H1 (cell line): ENCODE results near the gene CAMK2D. TPM values are rescaled to one million over a fixed set of nuclear protein-coding genes. Genes with fewer than 3 reads are reported as not detected.

ENCODE experiments used
- CTCF ChIA-PET: fragments of 300-600 bp; sonication (Branson Sonifier 250); formaldehyde crosslinking; loops from one replicate; lab custom pipeline; 2021; ENCODE audit not compliant: partially characterized antibody; lab: Charles Lee
- POLR2A ChIA-PET: fragments of 300-600 bp; sonication (Branson Sonifier 250); formaldehyde crosslinking; loops from one replicate; lab custom pipeline; 2021; ENCODE audit warnings: inconsistent platforms; ENCODE audit not compliant: partially characterized antibody; lab: Charles Lee
- DNase-seq, 2 experiments: peaks; one replicate each; pipeline versions ENCODE4 v3.0.0 to v3.0.0-alpha.2; 2010 to 2022; ENCODE audit warnings: low spot score in 2 of 2, low read depth in 1 of 2, mixed read lengths in 1 of 2
- FAIRE-seq: peaks from 2 replicates; lab custom pipeline; 2011; peaks lifted over from hg19 to GRCh38; lab: Jason Lieb, UNC
- H2AFZ ChIP-seq: 2 replicates; pipeline ENCODE4 v1.8.1; 2012; ENCODE audit warnings: low read length, inconsistent platforms
- H2AK5ac ChIP-seq: 2 replicates; pipeline ENCODE4 v1.6.1; 2013; ENCODE audit warnings: low read depth, low read length
- H2BK120ac ChIP-seq: replicated peaks from 2 replicates; pipeline ENCODE3; 2013; ENCODE audit warnings: low read depth, low read length, inconsistent platforms
- H2BK12ac ChIP-seq: 2 replicates; pipeline ENCODE4 v1.6.1; 2013; ENCODE audit warnings: low read depth, low read length
- H2BK15ac ChIP-seq: 2 replicates; pipeline ENCODE4 v1.6.1; 2013; ENCODE audit warnings: low read length
- H2BK20ac ChIP-seq: 2 replicates; pipeline ENCODE4 v1.6.1; 2013; ENCODE audit warnings: low read length
- H2BK5ac ChIP-seq: 2 replicates; pipeline ENCODE4 v1.6.1; 2013; ENCODE audit warnings: low read depth, low read length
- H3K14ac ChIP-seq: 2 replicates; pipeline ENCODE4 v1.6.1; 2013; ENCODE audit warnings: inconsistent platforms; ENCODE audit not compliant: insufficient read length
- H3K18ac ChIP-seq: 2 replicates; pipeline ENCODE4 v1.6.1; 2013; ENCODE audit warnings: low read length; ENCODE audit errors: extremely low read depth
- H3K23ac ChIP-seq: 2 replicates; pipeline ENCODE4 v1.6.1; 2013; ENCODE audit warnings: inconsistent platforms; ENCODE audit not compliant: insufficient read length
- H3K23me2 ChIP-seq: 2 replicates; pipeline ENCODE4 v1.6.1; 2013; ENCODE audit warnings: low read depth, low read length
- H3K27ac ChIP-seq: 2 replicates; pipeline ENCODE4 v1.6.1; 2011; ENCODE audit warnings: low read depth, low read length, inconsistent platforms
- H3K27me3 ChIP-seq, 4 experiments: replicated peaks in 1 of 4; 1 replicate in 1 of 4; 2 replicates in 3 of 4; pipeline versions ENCODE4 v1.6.1 to v1.8.1; 2011 to 2013; ENCODE audit warnings: low read length in 3 of 4, mild to moderate bottlenecking in 3 of 4, inconsistent platforms in 2 of 4, mixed read lengths in 2 of 4, moderate library complexity in 1 of 4; ENCODE audit not compliant: control insufficient read depth in 3 of 4, insufficient read depth in 3 of 4; ENCODE audit errors: extremely low read depth in 1 of 4
- H3K36me3 ChIP-seq, 4 experiments: 2 replicates each; pipeline versions ENCODE4 v1.6.1 to v1.8.1; 2011 to 2013; ENCODE audit warnings: mild to moderate bottlenecking in 4 of 4, low read length in 3 of 4, moderate library complexity in 2 of 4, control low read depth in 1 of 4, inconsistent platforms in 1 of 4; ENCODE audit not compliant: insufficient read depth in 4 of 4, control insufficient read depth in 2 of 4
- H3K4ac ChIP-seq: replicated peaks from 2 replicates; pipeline ENCODE3; 2013; ENCODE audit warnings: low read length, low read depth, mixed read lengths, inconsistent platforms; ENCODE audit not compliant: insufficient read length
- H3K4me1 ChIP-seq, 4 experiments: replicated peaks in 1 of 4; 1 replicate in 1 of 4; 2 replicates in 3 of 4; pipeline versions ENCODE4 v1.6.1 to v1.8.1; 2011 to 2013; ENCODE audit warnings: low read length in 3 of 4, inconsistent platforms in 2 of 4, mixed read lengths in 1 of 4; ENCODE audit not compliant: insufficient read depth in 4 of 4, control insufficient read depth in 3 of 4
- H3K4me2 ChIP-seq, 2 experiments: 2 replicates each; pipeline versions ENCODE4 v1.6.1 to v1.8.1; 2011 to 2013; ENCODE audit warnings: low read depth in 2 of 2, low read length in 2 of 2, control low read depth in 1 of 2, inconsistent platforms in 1 of 2, mild to moderate bottlenecking in 1 of 2; ENCODE audit not compliant: insufficient read depth in 1 of 2
- H3K4me3 ChIP-seq, 4 experiments: fragments of 200-600, 300-600 bp in 1 of 4; sonication (generic), shearing (Covaris generic), sonication (Bioruptor Twin) in 1 of 4; 2 replicates each; pipeline versions ENCODE4 v1.5.1 to v1.8.1; 2011 to 2016; ENCODE audit warnings: low read length in 4 of 4, low read depth in 3 of 4, control low read depth in 2 of 4, inconsistent platforms in 2 of 4, mild to moderate bottlenecking in 2 of 4, mixed read lengths in 1 of 4, moderate library complexity in 1 of 4; ENCODE audit not compliant: insufficient read depth in 2 of 4; ENCODE audit errors: extremely low read depth in 1 of 4
- H3K56ac ChIP-seq: replicated peaks from 2 replicates; pipeline ENCODE3; 2013; ENCODE audit warnings: low read depth, mild to moderate bottlenecking, mixed read lengths, low read length, inconsistent platforms; ENCODE audit not compliant: insufficient read length
- H3K79me1 ChIP-seq: 2 replicates; pipeline ENCODE4 v1.6.1; 2013; ENCODE audit warnings: low read depth, low read length, control low read depth
- H3K79me2 ChIP-seq, 2 experiments: 2 replicates each; pipeline versions ENCODE4 v1.6.1 to v1.8.1; 2012 to 2013; ENCODE audit warnings: low read length in 2 of 2, mild to moderate bottlenecking in 2 of 2, inconsistent platforms in 1 of 2; ENCODE audit not compliant: insufficient read depth in 2 of 2, control insufficient read depth in 1 of 2
- H3K9ac ChIP-seq, 4 experiments: replicated peaks in 1 of 4; 1 replicate in 1 of 4; 2 replicates in 3 of 4; pipeline versions ENCODE4 v1.6.1 to v1.8.1; 2011 to 2013; ENCODE audit warnings: low read depth in 3 of 4, low read length in 3 of 4, control low read depth in 2 of 4, mild to moderate bottlenecking in 2 of 4, moderate library complexity in 2 of 4, inconsistent platforms in 1 of 4; ENCODE audit errors: extremely low read depth in 1 of 4
- H3K9me3 ChIP-seq, 2 experiments: 2 replicates each; pipeline versions ENCODE4 v1.6.1 to v1.8.1; 2012 to 2013; ENCODE audit warnings: mild to moderate bottlenecking in 2 of 2, moderate library complexity in 2 of 2, control low read depth in 1 of 2, inconsistent platforms in 1 of 2, low read depth in 1 of 2, low read length in 1 of 2, mixed read lengths in 1 of 2; ENCODE audit not compliant: insufficient read depth in 2 of 2
- H4K20me1 ChIP-seq, 2 experiments: replicated peaks in 1 of 2; 2 replicates each; pipeline versions ENCODE3 to v1.8.1; 2011 to 2013; ENCODE audit warnings: inconsistent platforms in 2 of 2, low read length in 2 of 2, mild to moderate bottlenecking in 1 of 2; ENCODE audit not compliant: insufficient read depth in 2 of 2, control insufficient read depth in 1 of 2
- H4K5ac ChIP-seq: 2 replicates; pipeline ENCODE4 v1.6.1; 2013; ENCODE audit warnings: low read length, low read depth, mixed read lengths, inconsistent platforms; ENCODE audit not compliant: insufficient read length
- H4K8ac ChIP-seq: 2 replicates; pipeline ENCODE4 v1.8.0; 2013; ENCODE audit warnings: mild to moderate bottlenecking, moderate library complexity, low read length, inconsistent platforms; ENCODE audit not compliant: insufficient read depth; ENCODE audit errors: extremely low read depth
- H4K91ac ChIP-seq: replicated peaks from 2 replicates; pipeline ENCODE3; 2013; ENCODE audit warnings: low read length, mixed read lengths, inconsistent platforms; ENCODE audit not compliant: insufficient read length
- POU5F1 ChIP-seq: IDR thresholded peaks from 2 replicates; pipeline ENCODE4 v1.6.1; 2011; ENCODE audit warnings: low read depth, mild to moderate bottlenecking, low read length, moderate library complexity
- RFX5 ChIP-seq: IDR thresholded peaks from 2 replicates; pipeline ENCODE4 v1.6.1; 2011; ENCODE audit warnings: low read depth, low read length, improper control_type of control experiment, borderline replicate concordance
- SP1 ChIP-seq: IDR thresholded peaks from 2 replicates; pipeline ENCODE4 v1.6.1; 2011; ENCODE audit warnings: low read depth, low read length
- WGBS, 2 experiments: shearing (Covaris generic) in 1 of 2; methylation state at CpG; one replicate each; pipeline versions ENCODE4 v1.1.6 to v1.1.7; 2013 to 2015; ENCODE audit warnings: low lambda C conversion rate in 2 of 2, mixed read lengths in 2 of 2, inconsistent platforms in 1 of 2, low coverage in 1 of 2, missing lambda C conversion rate in 1 of 2; ENCODE audit not compliant: insufficient replicate concordance in 2 of 2, insufficient coverage in 1 of 2, insufficient read length in 1 of 2; ENCODE audit errors: extremely low coverage in 1 of 2, missing lambda C conversion rate in 1 of 2; 5-methylcytosine and 5-hydroxymethylcytosine counted together
- polyA plus RNA-seq, 7 experiments: library from polyadenylated mRNA; depleted of rRNA in 3 of 7; stranded (reverse) in 5 of 7; unstranded in 2 of 7; fragments of >200 nt in 5 of 7; fragments of 200-250 nt in 2 of 7; gene quantifications; 1 replicate in 5 of 7; 2 replicates in 1 of 7; 4 replicates in 1 of 7; pipeline versions ENCODE4 v1.2.1 to v1.2.3, GENCODE V29; 2011 to 2013; ENCODE audit warnings: missing spikeins in 2 of 7, mixed read lengths in 2 of 7
- total RNA-seq: library from RNA; stranded (reverse); fragmentation: NEBNext Ultra II Directional; extraction: Animal tissue kit (Norgen Biotek cat#: 25700); gene quantifications from 2 replicates; pipeline ENCODE4 v1.2.1, GENCODE V29; 2021

The CAMK2D gene
- total and polyA plus RNA-seq, 2 of the 8 experiments (the other 6 are each of a cell fraction or from before 2014, with no cell fraction given): 3.2 to 7.0 TPM

GRCh38 chr4:113450295-113451080, 311.1 kb downstream of the CAMK2D start:
- no peak for DNase-seq
- Histone ChIP-seq H3K79me2 (no peaks in the 10 kb centered on the region), H2AFZ (no peak overlapping the region), H4K91ac (no peak overlapping the region), H2AK5ac (no peak overlapping the region), H3K27me3 (no peaks in the 10 kb centered on the region), H3K79me1 (no peaks in the 10 kb centered on the region), H3K4me3 (no peak overlapping the region), H3K4me2 (no peak overlapping the region), H2BK5ac (no peak overlapping the region), H3K9me3 (no peaks in the 10 kb centered on the region), H2BK120ac (no peak overlapping the region), H3K27ac (no peak overlapping the region), H2BK12ac (no peak overlapping the region), H3K9ac (no peak overlapping the region), H3K18ac (no peak overlapping the region), H3K23ac (no peak overlapping the region), H3K23me2 (no peaks in the 10 kb centered on the region), H4K5ac (no peak overlapping the region), H2BK20ac (no peak overlapping the region), H3K4ac (no peak overlapping the region), H3K56ac (no peak overlapping the region), H4K20me1 (no peaks in the 10 kb centered on the region), H3K4me1 (peaks cover 0 to 19% (median 7%) of the 10 kb centered on the region in 4 experiments; a peak in 4 of 7 replicates), H4K8ac (no peak overlapping the region), H3K36me3 (no peaks in the 10 kb centered on the region), H2BK15ac (no peak overlapping the region), H3K14ac (no peak overlapping the region)
- WGBS, 2 experiments: 89% methylated on average over 5 of the region's 5 CpGs; no CpG with 5 or more reads in 1 of the 2 experiments
- TF ChIP-seq RFX5 (no peak), POU5F1 (no peak), SP1 (no peak)
- ChIA-PET CTCF (interaction anchor here (0.6 to 1.3 kb wide), 3 partner anchors 40 to 329 kb away, joined by 3 read pairs; no protein-coding TSS in a partner anchor), POLR2A (no interaction called here)
- no peak for FAIRE-seq
